T47D (cell line): Measurements from ENCODE around the gene CDHR3.
"Not testable (repeated sequence)": the region's sequence is repeated elsewhere in the genome, so short reads cannot be mapped to it uniquely, and the experiment has no call there.

Experiments
- DNase-seq, 2 experiments: peaks; one replicate each; pipeline versions ENCODE4 v3.0.0 to v3.0.0-alpha.2; 2011 to 2012; ENCODE audit warnings: low read depth in 1 of 2, low spot score in 1 of 2
- JUND ChIP-seq: IDR thresholded peaks from 2 replicates; pipeline ENCODE4 v1.6.1; 2012; ENCODE audit warnings: low read depth
- in situ Hi-C: cut with HindIII; loops from 2 replicates; pipeline ENCODE4 v1.10.0; 2016; ENCODE audit warnings: low sequenced_read_pairs, low pct_unique_long_range_greater_than_20kb

Gene CDHR3

GRCh38 chr7:105990727-105991453, 27.8 kb downstream of the CDHR3 start:
- in situ Hi-C loops: no loop called here
- no peak for DNase-seq
- no peak for TF ChIP-seq JUND

DNA sequence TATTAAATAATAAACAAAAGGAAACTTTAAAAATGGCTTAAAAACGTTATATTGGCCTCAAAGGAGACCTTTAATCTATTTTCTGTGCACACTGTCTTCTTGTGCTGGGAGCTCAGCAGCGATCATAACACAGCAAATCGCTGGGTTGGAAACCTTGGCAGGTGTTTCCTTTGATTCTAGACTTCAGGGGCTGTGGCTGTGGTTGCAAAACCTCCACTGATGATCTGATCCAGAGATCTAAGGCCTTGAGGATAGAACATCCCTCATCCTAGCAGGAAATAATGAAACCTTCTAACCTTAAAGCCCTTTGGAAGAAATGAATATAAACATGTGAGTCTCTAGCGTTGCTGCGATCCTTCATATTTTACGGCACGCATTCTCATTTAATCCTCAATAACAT, 29.8 kb downstream of the CDHR3 start:
- DNase-seq: no peak
- no peak for TF ChIP-seq JUND
- in situ Hi-C loops: no loop called here

DNA sequence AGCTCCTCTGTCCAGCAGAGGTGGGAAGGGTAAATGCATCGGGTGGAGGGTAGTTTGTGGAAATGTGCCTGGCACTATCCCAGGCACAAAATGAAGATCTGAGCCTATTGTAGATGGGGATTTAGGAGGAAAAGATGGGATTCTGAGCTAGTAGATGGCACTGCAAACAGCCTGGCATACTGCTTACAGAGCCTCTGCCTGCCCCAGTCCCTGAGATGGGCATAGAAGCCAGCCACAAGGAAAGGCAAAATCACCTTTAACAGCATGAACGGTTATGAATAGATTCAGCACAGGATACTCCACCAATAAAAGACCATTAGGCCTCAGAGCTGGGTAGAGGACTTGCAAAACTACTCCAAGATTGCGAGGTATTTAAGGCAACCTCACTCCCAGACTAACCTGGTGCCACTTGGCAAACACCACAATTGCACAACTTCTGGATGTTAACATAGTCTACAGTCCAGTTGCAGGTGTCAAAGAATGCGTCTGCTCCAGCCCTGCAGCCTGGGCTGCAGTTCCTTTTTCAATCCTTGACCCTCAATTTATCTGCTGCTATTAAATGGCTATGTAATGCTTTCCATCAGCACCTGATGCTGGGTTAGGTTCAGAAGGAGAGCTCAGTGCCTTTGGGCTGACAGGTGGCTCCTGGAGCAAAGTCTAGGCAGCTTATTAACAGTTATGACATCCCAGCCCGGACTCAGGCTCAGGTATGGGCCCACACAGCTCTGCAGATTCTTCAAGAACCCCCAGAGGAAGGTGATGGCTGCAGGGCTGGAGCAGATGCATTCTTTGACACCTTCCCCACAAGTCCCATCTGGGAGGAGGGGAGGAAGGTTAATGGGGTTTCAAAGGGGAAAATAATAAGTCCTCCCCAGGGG, 34.0 kb downstream of the CDHR3 start:
- DNase-seq: peak in 1 of 2 experiments; percentile 63
- in situ Hi-C loops: no loop called here
- TF ChIP-seq JUND: no peak

- in situ Hi-C loops: no loop called here
- peak in 1 of 2 experiments; percentile 56 for DNase-seq
- no peak for TF ChIP-seq JUND
These were observed 36.2 kb downstream of the CDHR3 start for GRCh38 chr7:105999256-105999655.

DNA sequence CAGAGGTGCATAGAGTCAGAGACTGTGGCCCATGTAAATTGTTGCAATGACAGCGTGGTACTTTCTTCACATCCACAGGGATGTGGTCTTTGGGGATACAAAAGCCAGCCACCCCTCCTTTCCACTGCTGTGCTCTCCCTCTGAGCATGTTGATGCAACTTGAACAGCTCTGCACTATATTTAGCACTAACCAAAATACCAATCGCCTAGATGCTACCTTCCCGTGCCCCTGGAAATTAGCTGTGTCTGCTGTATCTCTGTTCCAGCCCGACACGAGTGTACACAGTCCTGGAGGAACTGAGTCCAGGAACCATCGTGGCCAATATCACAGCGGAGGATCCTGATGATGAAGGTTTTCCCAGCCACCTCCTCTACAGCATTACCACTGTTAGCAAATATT, 38.1 kb downstream of the CDHR3 start:
- no peak for DNase-seq
- in situ Hi-C loops: no loop called here
- no peak for TF ChIP-seq JUND

DNA sequence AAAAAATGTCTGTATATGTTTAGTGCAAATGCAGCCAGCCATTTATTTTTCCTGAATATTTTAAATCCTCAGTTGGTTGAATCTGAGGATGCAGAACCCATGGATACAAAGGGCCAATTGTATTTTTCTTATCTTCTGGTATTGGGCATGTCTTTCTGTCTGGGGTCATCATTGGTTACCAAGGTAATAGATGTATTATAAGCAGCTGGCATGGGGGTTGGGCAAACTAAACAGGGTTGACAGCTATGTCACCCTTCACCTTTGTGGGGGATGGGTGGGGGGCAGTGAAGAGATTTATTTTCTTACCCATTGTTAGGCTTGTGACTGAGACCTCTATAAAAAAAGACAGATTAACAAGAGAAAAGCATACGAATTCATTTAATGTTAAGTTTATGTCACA, 38.8 kb downstream of the CDHR3 start:
- no peak for TF ChIP-seq JUND
- DNase-seq: no peak
- in situ Hi-C loops: no loop called here

DNA sequence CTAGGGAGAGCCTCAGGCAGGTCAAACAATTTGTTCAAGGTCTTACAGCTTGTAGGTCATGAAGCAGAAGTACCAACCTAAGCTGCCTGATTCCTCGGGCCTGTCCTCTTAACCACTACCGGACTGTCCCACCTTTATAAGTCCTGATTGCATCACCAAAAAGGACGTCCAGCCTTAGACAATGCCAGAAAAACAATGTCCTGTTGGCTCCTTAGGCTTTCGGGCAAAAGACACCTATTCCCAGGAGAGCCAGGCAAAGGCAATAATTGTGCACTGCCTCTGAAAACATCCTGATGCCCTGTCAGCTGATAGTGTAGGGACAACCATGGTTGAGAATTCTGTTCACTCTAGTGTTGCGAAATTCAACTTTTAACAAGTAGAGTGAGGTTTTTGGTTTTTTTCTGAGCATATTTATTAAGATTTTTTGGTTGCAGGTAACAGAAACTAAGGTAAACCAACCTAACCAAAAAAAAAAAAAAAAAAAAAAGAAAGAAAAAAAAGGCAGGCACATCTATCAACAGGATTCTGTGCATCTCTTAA, 40.5 kb downstream of the CDHR3 start:
- TF ChIP-seq JUND: no peak
- no peak for DNase-seq
- in situ Hi-C loops: no loop called here

GRCh38 chr7:106006906-106007305, 43.8 kb downstream of the CDHR3 start:
- no peak for DNase-seq
- no peak for TF ChIP-seq JUND
- in situ Hi-C loops: no loop called here

GRCh38 chr7:106007796-106008195, 44.7 kb downstream of the CDHR3 start:
- DNase-seq, in situ Hi-C loops: not testable (repeated sequence)

DNA sequence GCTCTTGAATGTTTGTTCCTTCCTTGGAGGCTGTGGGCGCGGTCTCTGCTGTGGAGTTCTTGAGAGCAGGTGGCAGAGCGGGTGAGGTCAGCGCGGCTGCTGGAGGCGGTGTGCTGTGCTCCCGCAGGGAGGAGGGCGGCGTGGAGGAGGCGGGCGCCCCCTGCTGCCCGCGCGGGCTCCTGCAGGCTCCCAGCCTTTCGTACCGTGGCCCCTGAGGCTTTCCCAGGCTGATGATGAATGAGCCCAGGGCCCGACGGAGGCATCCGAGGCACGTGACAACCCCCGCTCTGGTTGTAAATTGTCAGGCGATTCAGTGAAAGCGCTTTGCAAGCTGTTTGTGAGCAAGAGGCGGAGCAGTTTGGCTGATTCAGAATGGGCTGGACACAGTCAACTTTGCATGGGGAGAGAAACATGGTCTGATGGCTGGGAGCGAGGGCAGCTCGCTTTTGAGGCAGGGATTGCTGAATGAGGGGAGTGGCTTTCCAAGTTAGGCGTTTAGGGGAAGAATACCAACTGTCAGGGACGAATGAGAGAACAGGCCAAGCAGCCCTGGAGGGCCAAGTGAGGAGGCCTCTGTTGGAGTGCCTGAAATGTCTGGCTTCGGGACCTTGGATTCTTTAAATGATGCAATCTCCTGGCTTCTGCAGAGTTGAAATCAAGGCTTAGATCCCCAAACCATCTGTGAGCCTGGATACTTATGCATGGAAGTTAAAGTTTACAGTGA, 46.6 kb downstream of the CDHR3 start:
- DNase-seq: peak; percentile 61 to 81
- in situ Hi-C loops: no loop called here
- TF ChIP-seq JUND: no peak

- in situ Hi-C loops: no loop called here
- no peak for TF ChIP-seq JUND
- no peak for DNase-seq
These were observed 47.3 kb downstream of the CDHR3 start for GRCh38 chr7:106010331-106010730.

- in situ Hi-C loops: no loop called here
- DNase-seq: no peak
These were observed 47.8 kb downstream of the CDHR3 start for GRCh38 chr7:106010866-106011265.

More at GRCh38 chr7:106010866-106011265, 47.8 kb downstream of the CDHR3 start:
- TF ChIP-seq JUND: no peak
